Brain microvascular endothelial cell (primary cell): ENCODE data around the gene CLSTN3.

ENCODE experiments used
- DNase-seq: peaks from one replicate; pipeline ENCODE4 v3.0.0-alpha.2; 2020
- H3K27ac ChIP-seq: fragments of 250-450 bp; sonication (Bioruptor Pico); 2 replicates; pipeline ENCODE4 v1.5.1; 2020; ENCODE audit warnings: mild to moderate bottlenecking, moderate library complexity
- H3K27me3 ChIP-seq: fragments of 250-450 bp; sonication (Bioruptor Pico); replicated peaks from 2 replicates; pipeline ENCODE4 v1.5.1; 2020; ENCODE audit warnings: mild to moderate bottlenecking
- H3K36me3 ChIP-seq: fragments of 250-450 bp; sonication (Bioruptor Pico); replicated peaks from 2 replicates; pipeline ENCODE4 v1.5.1; 2020; ENCODE audit warnings: mild to moderate bottlenecking
- H3K4me3 ChIP-seq: 2 replicates; pipeline ENCODE4 v1.5.1; 2011; ENCODE audit warnings: low read depth, mild to moderate bottlenecking, control low read depth, low read length, moderate library complexity
- CTCF ChIP-seq: IDR thresholded peaks from 2 replicates; pipeline ENCODE4 v1.5.1; 2011; ENCODE audit warnings: low read depth, mild to moderate bottlenecking, moderate library complexity, low read length, control low read depth, inconsistent platforms; ENCODE audit errors: missing control alignments
- in situ Hi-C: cut with HindIII; loops from 2 replicates; pipeline ENCODE4 v1.10.0; 2017; ENCODE audit warnings: low sequenced_read_pairs, low pct_ligation_motif_present

CLSTN3 gene

GRCh38 chr12:7091171-7091570 lies 39.0 kb upstream of the CLSTN3 start:
- Histone ChIP-seq H3K27me3 (no peaks in the 10 kb centered on the region), H3K4me3 (no peak overlapping the region), H3K36me3 (no peaks in the 10 kb centered on the region), H3K27ac (no peak overlapping the region)
- no peak for DNase-seq
- no peak for TF ChIP-seq CTCF
- in situ Hi-C loops = no loop called here

DNA sequence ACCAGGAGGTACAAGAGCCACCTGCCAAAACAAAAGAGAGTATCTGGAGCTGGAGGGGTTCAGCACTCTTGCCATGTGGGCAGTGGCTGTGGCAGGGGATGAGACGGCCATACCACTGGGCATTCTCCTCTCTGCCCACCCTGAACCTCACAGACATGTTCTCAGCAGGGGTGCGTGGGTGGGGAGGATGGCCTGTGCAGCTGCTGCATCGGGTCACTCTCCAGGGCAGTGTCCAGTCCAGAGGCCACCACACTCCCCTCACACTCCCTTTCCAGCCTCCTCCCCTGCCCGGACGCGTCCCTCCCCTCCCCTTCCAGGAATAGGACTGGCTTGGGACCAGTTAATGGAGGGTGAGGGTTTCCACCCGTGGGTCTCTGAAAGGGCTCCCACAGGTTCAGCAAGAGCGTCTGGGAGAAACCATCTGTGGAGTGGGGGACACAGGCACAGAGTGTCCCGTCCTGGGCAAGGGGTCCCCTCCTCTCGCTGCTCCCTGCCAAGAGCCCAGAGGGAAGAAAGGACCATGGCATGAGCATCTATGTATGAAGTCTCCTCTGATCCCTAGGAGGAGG lies 38.4 kb upstream of the CLSTN3 start:
- DNase-seq = no peak
- no peaks in the 10 kb centered on the region for H3K36me3 ChIP-seq
- in situ Hi-C loops = no loop called here
- no peaks in the 10 kb centered on the region for H3K27me3 ChIP-seq
- no peak overlapping the region for H3K27ac ChIP-seq
- TF ChIP-seq CTCF = no peak
- H3K4me3 ChIP-seq = peak overlapping the region; percentile 54

- no peaks in the 10 kb centered on the region for H3K36me3 ChIP-seq
- H3K27me3 ChIP-seq = no peaks in the 10 kb centered on the region
- peak; percentile 57 for DNase-seq
- H3K27ac ChIP-seq = no peak within 1 kb of the TSS
- H3K4me3 ChIP-seq = peak within 1 kb of the TSS; percentile 54
- in situ Hi-C loops = no loop called here
- peak; percentile 92 for TF ChIP-seq CTCF
Measured at GRCh38 chr12:7092229-7092985, 37.8 kb upstream of the CLSTN3 start, which contains the start of gene C1R. Gene C1R, minus strand, starts transcription at chr12:7092445. Its CDS starts 57 bp downstream, at chr12:7092388.

DNA sequence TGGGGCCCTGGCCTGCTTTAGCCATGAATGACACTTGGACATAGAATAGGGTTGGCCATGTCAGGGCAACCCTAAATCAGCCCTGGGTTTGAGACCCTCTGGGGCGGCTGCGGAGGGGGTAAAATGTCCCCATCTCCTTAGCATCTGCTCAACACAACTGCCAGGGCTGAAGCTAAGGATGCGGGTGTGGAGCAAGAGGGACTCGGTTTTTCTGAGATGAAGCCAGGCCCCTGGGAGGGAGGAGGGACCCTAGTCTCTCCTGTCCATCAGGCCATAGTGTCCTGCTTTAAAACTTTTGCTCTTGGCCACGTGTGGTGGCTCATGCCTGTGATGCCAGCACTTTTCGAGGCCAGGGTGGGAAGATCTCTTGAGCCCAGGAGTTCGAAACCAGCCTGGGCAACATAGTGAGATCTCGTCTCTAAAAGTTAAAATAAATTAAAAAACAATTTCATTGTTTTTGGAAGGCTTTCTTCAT lies 37.1 kb upstream of the CLSTN3 start:
- no peak for TF ChIP-seq CTCF
- Histone ChIP-seq H3K27ac (no peak overlapping the region), H3K27me3 (no peaks in the 10 kb centered on the region), H3K4me3 (no peak overlapping the region), H3K36me3 (no peaks in the 10 kb centered on the region)
- in situ Hi-C loops = no loop called here
- DNase-seq = no peak

- in situ Hi-C loops = no loop called here
- TF ChIP-seq CTCF = no peak
- no peaks in the 10 kb centered on the region for H3K36me3 ChIP-seq
- no peaks in the 10 kb centered on the region for H3K27me3 ChIP-seq
- H3K27ac ChIP-seq = no peak overlapping the region
- H3K4me3 ChIP-seq = no peak overlapping the region
- DNase-seq = no peak
Measured at GRCh38 chr12:7093486-7093885, 36.7 kb upstream of the CLSTN3 start.
